GM10266 (cell line): ENCODE results near the gene MACROD2.

ENCODE experiments used
- DNase-seq: peaks from one replicate; pipeline ENCODE4 v3.0.0; 2012; ENCODE audit errors: extremely low spot score
- CTCF ChIP-seq: IDR thresholded peaks from 2 replicates; pipeline ENCODE4 v1.5.1; 2012; ENCODE audit warnings: mild to moderate bottlenecking, low read depth; ENCODE audit not compliant: control insufficient read depth, insufficient read depth; ENCODE audit errors: missing control alignments

MACROD2 gene

DNA sequence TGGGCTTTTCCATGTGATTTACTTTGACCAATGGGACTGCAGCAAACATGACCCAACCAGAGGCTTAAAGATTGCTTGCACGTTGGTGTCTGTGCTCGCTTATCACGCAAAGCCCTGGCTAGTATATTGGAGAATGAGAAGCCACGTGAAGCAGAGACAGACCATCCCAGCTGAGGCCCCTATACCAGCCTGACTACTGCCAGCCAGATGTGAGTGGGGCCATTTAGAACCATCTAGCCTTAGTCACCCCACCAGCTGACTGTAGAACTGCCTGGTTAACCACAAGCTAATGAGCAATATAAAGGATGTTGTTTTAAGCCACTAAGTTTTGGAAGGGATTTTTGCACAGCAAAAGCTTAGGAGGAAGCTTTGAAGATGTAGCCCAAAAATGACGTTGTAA lies 74.5 kb downstream of the MACROD2 start:
- TF ChIP-seq CTCF = no peak
- no peak for DNase-seq

GRCh38 chr20:14093652-14094051 lies 98.3 kb downstream of the MACROD2 start:
- TF ChIP-seq CTCF = no peak
- DNase-seq = no peak

- no peak for DNase-seq
- no peak for TF ChIP-seq CTCF
Measured at GRCh38 chr20:14098261-14098660, 102.9 kb downstream of the MACROD2 start.

GRCh38 chr20:14113416-14113815 lies 118.1 kb downstream of the MACROD2 start:
- no peak for TF ChIP-seq CTCF
- DNase-seq = no peak

GRCh38 chr20:14114065-14114704 lies 118.9 kb downstream of the MACROD2 start:
- no peak for DNase-seq
- TF ChIP-seq CTCF = no peak

DNA sequence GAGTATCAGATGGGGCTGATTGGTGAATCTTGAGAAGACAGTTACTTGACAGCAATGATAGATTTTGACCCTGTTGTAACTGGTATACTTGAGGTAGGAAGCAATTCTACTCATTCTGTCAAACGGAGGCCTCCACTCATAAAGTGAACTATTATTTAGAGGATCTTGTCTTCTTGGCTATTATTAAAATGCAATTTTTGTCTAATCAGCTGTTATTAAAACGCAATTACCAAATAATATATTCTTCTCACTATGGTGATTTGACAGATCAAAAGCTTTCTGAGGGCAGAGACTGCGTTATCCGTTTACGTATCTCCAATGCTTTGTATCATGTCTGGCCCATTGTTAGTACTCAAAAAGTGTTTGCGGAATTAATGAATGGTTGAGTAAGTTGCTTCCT lies 120.7 kb downstream of the MACROD2 start:
- TF ChIP-seq CTCF = no peak
- no peak for DNase-seq

DNA sequence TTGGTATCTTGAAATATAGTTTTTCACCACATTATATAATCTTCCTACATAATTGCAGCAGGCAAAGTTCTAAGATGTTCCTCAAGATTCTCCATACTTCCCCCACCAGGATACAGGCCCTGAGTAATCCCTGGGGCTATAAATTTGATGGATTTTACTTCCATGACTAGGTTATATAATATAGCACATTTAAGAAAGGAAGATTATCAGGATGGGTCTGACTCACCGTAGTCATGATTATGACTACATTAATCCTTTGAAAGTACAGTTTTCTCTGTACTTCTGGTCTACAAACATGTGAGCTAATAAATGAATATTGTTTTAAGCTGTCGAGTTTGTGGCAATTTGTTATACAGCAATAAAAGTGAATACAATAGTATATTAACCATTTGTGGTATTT lies 122.5 kb downstream of the MACROD2 start:
- DNase-seq = no peak
- TF ChIP-seq CTCF = no peak
